ENCODE data around the gene LRRC27.

Gene LRRC27

GRCh38 chr10:132400547-132401151, 68.7 kb downstream of the LRRC27 start:
- Histone ChIP-seq H3K4me1 (ENCODE audit: control insufficient read depth in 2 of 2, insufficient read depth in 2 of 2, low read length in 2 of 2) (peaks cover 54 to 67% of the 10 kb centered on the region in 2 donors), H3K36me3 (ENCODE audit: control insufficient read depth in 2 of 2, insufficient read depth in 2 of 2, low read length in 2 of 2) (peaks cover 6 to 7% of the 10 kb centered on the region in 2 donors), H3K27me3 (ENCODE audit: control insufficient read depth in 2 of 2, insufficient read depth in 2 of 2, low read length in 2 of 2) (no peaks in the 10 kb centered on the region), H3K9ac (ENCODE audit: low read depth in 1 of 2, low read length in 2 of 2) (peak overlapping the region; percentile 66 to 86), H3K4me3 (ENCODE audit: low read length in 2 of 2) (no peak overlapping the region), H3K9me3 (ENCODE audit: control insufficient read depth in 2 of 2, low read length in 2 of 2) (no peaks in the 10 kb centered on the region), H3K27ac (ENCODE audit: low read depth in 2 of 2, low read length in 2 of 2) (peak overlapping the region; percentile 94 to 96)

- Histone ChIP-seq H3K4me3 (ENCODE audit: low read length in 2 of 2) (peak overlapping the region; percentile 48 to 50), H3K36me3 (ENCODE audit: control insufficient read depth in 2 of 2, insufficient read depth in 2 of 2, low read length in 2 of 2) (peaks cover 15 to 16% of the 10 kb centered on the region in 2 donors), H3K9me3 (ENCODE audit: control insufficient read depth in 2 of 2, low read length in 2 of 2) (no peaks in the 10 kb centered on the region), H3K9ac (ENCODE audit: low read depth in 1 of 2, low read length in 2 of 2) (peak overlapping the region; percentile 66 to 86), H3K27ac (ENCODE audit: low read depth in 2 of 2, low read length in 2 of 2) (peak overlapping the region; percentile 94 to 96), H3K27me3 (ENCODE audit: control insufficient read depth in 2 of 2, insufficient read depth in 2 of 2, low read length in 2 of 2) (no peaks in the 10 kb centered on the region), H3K4me1 (ENCODE audit: control insufficient read depth in 2 of 2, insufficient read depth in 2 of 2, low read length in 2 of 2) (peaks cover 55 to 69% of the 10 kb centered on the region in 2 donors)
These were observed 69.6 kb downstream of the LRRC27 start for GRCh38 chr10:132401401-132402118.

GRCh38 chr10:132402781-132403241, 70.8 kb downstream of the LRRC27 start:
- H3K4me1 ChIP-seq (ENCODE audit: control insufficient read depth in 2 of 2, insufficient read depth in 2 of 2, low read length in 2 of 2): peaks cover 62 to 79% of the 10 kb centered on the region in 2 donors
- no peaks in the 10 kb centered on the region for H3K9me3 ChIP-seq (ENCODE audit: control insufficient read depth in 2 of 2, low read length in 2 of 2)
- H3K4me3 ChIP-seq (ENCODE audit: low read length in 2 of 2): no peak overlapping the region
- H3K9ac ChIP-seq (ENCODE audit: low read depth in 1 of 2, low read length in 2 of 2): peak overlapping the region in 1 of 2 donors; percentile 86
- H3K27ac ChIP-seq (ENCODE audit: low read depth in 2 of 2, low read length in 2 of 2): peak overlapping the region; percentile 94 to 96
- H3K36me3 ChIP-seq (ENCODE audit: control insufficient read depth in 2 of 2, insufficient read depth in 2 of 2, low read length in 2 of 2): peaks cover 15 to 16% of the 10 kb centered on the region in 2 donors
- H3K27me3 ChIP-seq (ENCODE audit: control insufficient read depth in 2 of 2, insufficient read depth in 2 of 2, low read length in 2 of 2): no peaks in the 10 kb centered on the region

- peak overlapping the region in 1 of 2 donors; percentile 50 for H3K9ac ChIP-seq (ENCODE audit: low read depth in 1 of 2, low read length in 2 of 2)
These were observed 71.6 kb downstream of the LRRC27 start for GRCh38 chr10:132403511-132404168.

GRCh38 chr10:132404169-132404880, 72.3 kb downstream of the LRRC27 start:
- no peak overlapping the region for H3K4me3 ChIP-seq (ENCODE audit: low read length in 2 of 2)
- no peaks in the 10 kb centered on the region for H3K9me3 ChIP-seq (ENCODE audit: control insufficient read depth in 2 of 2, low read length in 2 of 2)
- H3K4me1 ChIP-seq (ENCODE audit: control insufficient read depth in 2 of 2, insufficient read depth in 2 of 2, low read length in 2 of 2): peaks cover 64 to 80% of the 10 kb centered on the region in 2 donors
- no peaks in the 10 kb centered on the region for H3K27me3 ChIP-seq (ENCODE audit: control insufficient read depth in 2 of 2, insufficient read depth in 2 of 2, low read length in 2 of 2)
- peak overlapping the region in 1 of 2 donors; percentile 50 for H3K9ac ChIP-seq (ENCODE audit: low read depth in 1 of 2, low read length in 2 of 2)
- H3K36me3 ChIP-seq (ENCODE audit: control insufficient read depth in 2 of 2, insufficient read depth in 2 of 2, low read length in 2 of 2): peaks cover 15 to 16% of the 10 kb centered on the region in 2 donors
- H3K27ac ChIP-seq (ENCODE audit: low read depth in 2 of 2, low read length in 2 of 2): peak overlapping the region in 1 of 2 donors; percentile 38

More at GRCh38 chr10:132403511-132404168, 71.6 kb downstream of the LRRC27 start:
- peaks cover 62 to 79% of the 10 kb centered on the region in 2 donors for H3K4me1 ChIP-seq (ENCODE audit: control insufficient read depth in 2 of 2, insufficient read depth in 2 of 2, low read length in 2 of 2)
- H3K27ac ChIP-seq (ENCODE audit: low read depth in 2 of 2, low read length in 2 of 2): peak overlapping the region; percentile 26 to 38
- H3K4me3 ChIP-seq (ENCODE audit: low read length in 2 of 2): no peak overlapping the region
- no peaks in the 10 kb centered on the region for H3K9me3 ChIP-seq (ENCODE audit: control insufficient read depth in 2 of 2, low read length in 2 of 2)
- H3K36me3 ChIP-seq (ENCODE audit: control insufficient read depth in 2 of 2, insufficient read depth in 2 of 2, low read length in 2 of 2): peaks cover 15 to 16% of the 10 kb centered on the region in 2 donors
- no peaks in the 10 kb centered on the region for H3K27me3 ChIP-seq (ENCODE audit: control insufficient read depth in 2 of 2, insufficient read depth in 2 of 2, low read length in 2 of 2)

- no peak overlapping the region for H3K27ac ChIP-seq (ENCODE audit: low read depth in 2 of 2, low read length in 2 of 2)
- H3K9ac ChIP-seq (ENCODE audit: low read depth in 1 of 2, low read length in 2 of 2): no peak overlapping the region
- H3K9me3 ChIP-seq (ENCODE audit: control insufficient read depth in 2 of 2, low read length in 2 of 2): no peaks in the 10 kb centered on the region
- H3K4me1 ChIP-seq (ENCODE audit: control insufficient read depth in 2 of 2, insufficient read depth in 2 of 2, low read length in 2 of 2): peaks cover 64 to 80% of the 10 kb centered on the region in 2 donors
- no peaks in the 10 kb centered on the region for H3K27me3 ChIP-seq (ENCODE audit: control insufficient read depth in 2 of 2, insufficient read depth in 2 of 2, low read length in 2 of 2)
- peaks cover 15 to 16% of the 10 kb centered on the region in 2 donors for H3K36me3 ChIP-seq (ENCODE audit: control insufficient read depth in 2 of 2, insufficient read depth in 2 of 2, low read length in 2 of 2)
- no peak overlapping the region for H3K4me3 ChIP-seq (ENCODE audit: low read length in 2 of 2)
These were observed 73.0 kb downstream of the LRRC27 start for GRCh38 chr10:132404911-132405462.

- Histone ChIP-seq H3K36me3 (ENCODE audit: control insufficient read depth in 2 of 2, insufficient read depth in 2 of 2, low read length in 2 of 2) (peaks cover 15 to 16% of the 10 kb centered on the region in 2 donors), H3K9ac (ENCODE audit: low read depth in 1 of 2, low read length in 2 of 2) (no peak overlapping the region), H3K27ac (ENCODE audit: low read depth in 2 of 2, low read length in 2 of 2) (no peak overlapping the region), H3K9me3 (ENCODE audit: control insufficient read depth in 2 of 2, low read length in 2 of 2) (no peaks in the 10 kb centered on the region), H3K27me3 (ENCODE audit: control insufficient read depth in 2 of 2, insufficient read depth in 2 of 2, low read length in 2 of 2) (no peaks in the 10 kb centered on the region), H3K4me1 (ENCODE audit: control insufficient read depth in 2 of 2, insufficient read depth in 2 of 2, low read length in 2 of 2) (peaks cover 62 to 80% of the 10 kb centered on the region in 2 donors), H3K4me3 (ENCODE audit: low read length in 2 of 2) (no peak overlapping the region)
These were observed 73.5 kb downstream of the LRRC27 start for GRCh38 chr10:132405463-132405991.

GRCh38 chr10:132406181-132406580, 74.2 kb downstream of the LRRC27 start:
- H3K9me3 ChIP-seq (ENCODE audit: control insufficient read depth in 2 of 2, low read length in 2 of 2): no peaks in the 10 kb centered on the region

GRCh38 chr10:132406750-132407149, 74.8 kb downstream of the LRRC27 start:
- H3K9ac ChIP-seq (ENCODE audit: low read depth in 1 of 2, low read length in 2 of 2): peak overlapping the region; percentile 71 to 92
- peaks cover 62 to 80% of the 10 kb centered on the region in 2 donors for H3K4me1 ChIP-seq (ENCODE audit: control insufficient read depth in 2 of 2, insufficient read depth in 2 of 2, low read length in 2 of 2)
- peak overlapping the region; percentile 97 to 99 for H3K27ac ChIP-seq (ENCODE audit: low read depth in 2 of 2, low read length in 2 of 2)
- no peaks in the 10 kb centered on the region for H3K9me3 ChIP-seq (ENCODE audit: control insufficient read depth in 2 of 2, low read length in 2 of 2)
- H3K36me3 ChIP-seq (ENCODE audit: control insufficient read depth in 2 of 2, insufficient read depth in 2 of 2, low read length in 2 of 2): peaks cover 15 to 18% of the 10 kb centered on the region in 2 donors
- no peak overlapping the region for H3K4me3 ChIP-seq (ENCODE audit: low read length in 2 of 2)
- H3K27me3 ChIP-seq (ENCODE audit: control insufficient read depth in 2 of 2, insufficient read depth in 2 of 2, low read length in 2 of 2): no peaks in the 10 kb centered on the region

More at GRCh38 chr10:132406181-132406580, 74.2 kb downstream of the LRRC27 start:
- Histone ChIP-seq H3K27ac (ENCODE audit: low read depth in 2 of 2, low read length in 2 of 2) (peak overlapping the region; percentile 97 to 99), H3K27me3 (ENCODE audit: control insufficient read depth in 2 of 2, insufficient read depth in 2 of 2, low read length in 2 of 2) (no peaks in the 10 kb centered on the region), H3K4me1 (ENCODE audit: control insufficient read depth in 2 of 2, insufficient read depth in 2 of 2, low read length in 2 of 2) (peaks cover 62 to 80% of the 10 kb centered on the region in 2 donors), H3K4me3 (ENCODE audit: low read length in 2 of 2) (no peak overlapping the region), H3K9ac (ENCODE audit: low read depth in 1 of 2, low read length in 2 of 2) (peak overlapping the region in 1 of 2 donors; percentile 92), H3K36me3 (ENCODE audit: control insufficient read depth in 2 of 2, insufficient read depth in 2 of 2, low read length in 2 of 2) (peaks cover 15 to 18% of the 10 kb centered on the region in 2 donors)
